Keratinocyte (primary cell): ENCODE results near the gene PCBD2.

ENCODE experiments used
- CTCF ChIP-seq, 3 experiments: IDR thresholded peaks in 1 of 3; conservative IDR thresholded peaks in 1 of 3; optimal IDR thresholded peaks in 1 of 3; 2 replicates in 2 of 3; 3 replicates in 1 of 3; pipeline versions ENCODE3 to v1.5.1; 2011; ENCODE audit warnings: low read length in 3 of 3, mild to moderate bottlenecking in 3 of 3, moderate library complexity in 2 of 3, control low read depth in 1 of 3, inconsistent platforms in 1 of 3; ENCODE audit not compliant: insufficient read depth in 2 of 3; ENCODE audit errors: extremely low read depth in 1 of 3
- EZH2 ChIP-seq: IDR thresholded peaks from one replicate; pipeline ENCODE4 v1.6.1; 2012; ENCODE audit warnings: inconsistent platforms, mild to moderate bottlenecking, low read length, moderate library complexity

- TF ChIP-seq CTCF (optimal IDR thresholded peaks at IDR 0.05 in 1 of 3, IDR thresholded peaks at IDR 0.05 in 1 of 3, conservative IDR thresholded peaks at IDR 0.05 in 1 of 3; ENCODE audit: extremely low read depth in 1 of 3, insufficient read depth in 2 of 3, low read length in 3 of 3) (no peak), EZH2 (no peak)
These were observed 8.9 kb downstream of the PCBD2 start for GRCh38 chr5:134913795-134914194.
